ENCODE measurements around the gene RMND1. TPM values are rescaled to one million over a fixed set of nuclear protein-coding genes. Genes with fewer than 3 reads are reported as not detected.

The RMND1 gene
- total and polyA plus RNA-seq, 2 of the 13 experiments (the other 11 are each of a cell fraction or from before 2014, with no cell fraction given), result 34.0 to 72.5 TPM

- DNase-seq (ENCODE audit: low spot score), result peak; percentile 83
- Histone ChIP-seq H3K36me3 (replicated peaks in 1 of 2; ENCODE audit: control insufficient read depth in 1 of 2, insufficient read depth in 2 of 2, low read length in 2 of 2) (no peaks in the 10 kb centered on the region; a peak in 1 of 5 replicates), H3K4me1 (ENCODE audit: insufficient read depth, low read length) (peaks cover 59% of the 10 kb centered on the region), H3K4me3 (replicated peaks in 1 of 3; ENCODE audit: insufficient read depth in 1 of 3, low read depth in 2 of 3, low read length in 3 of 3) (peak within 1 kb of the TSS; percentile 91 to 98 (median 94)), H3K9ac (ENCODE audit: insufficient read depth, low read depth, low read length) (peak within 1 kb of the TSS; percentile 98), H2AFZ (ENCODE audit: low read length) (no peak within 1 kb of the TSS), H3K27ac (ENCODE audit: extremely low read length, insufficient read depth, low read length) (peak within 1 kb of the TSS; percentile 99), H3K27me3 (ENCODE audit: control insufficient read depth in 1 of 2, insufficient read depth in 2 of 2, low read length in 2 of 2) (no peaks in the 10 kb centered on the region; a peak in 1 of 5 replicates), H3K4me2 (ENCODE audit: low read depth, low read length) (peak within 1 kb of the TSS; percentile 78), H3K79me2 (ENCODE audit: insufficient read depth, low read length) (peaks cover 76% of the 10 kb centered on the region), H3K9me3 (ENCODE audit: low read length) (no peaks in the 10 kb centered on the region), H4K20me1 (ENCODE audit: insufficient read depth, low read length) (peaks cover 28% of the 10 kb centered on the region)
- CTCF ChIA-PET (ENCODE audit: low intra/inter-chr PET ratio, low total read pairs), result no interaction called here
- BruUV-seq (replicated peaks), result no TSS peak
- intact Hi-C loops (cut with micrococcal nuclease; ENCODE audit: unreplicated experiment) (loop anchor here (2.0 to 10.0 kb wide), 3 partner anchors 15 to 1593 kb away; partner anchors contain the start of genes FBXO5 and RMND1), in situ Hi-C loops (cut with HindIII; ENCODE audit: extremely low pct_ligation_motif_present, low pct_unique_long_range_greater_than_20kb) (no loop called here)
- peak; percentile 55 for ATAC-seq
- WGBS (ENCODE audit: low lambda C conversion rate), result under 1% methylated on average over 20 of the region's 57 CpGs
- POLR2A ChIA-PET, result interaction anchor here (1.6 to 2.5 kb wide), 2 partner anchors 60 to 101 kb away, joined by 3 to 22 read pairs; partner anchors contain the start of gene RMND1
- no peak for FAIRE-seq
- TF ChIP-seq ZKSCAN5 (CRISPR knock-in tag; IDR thresholded peaks at IDR 0.05), result no peak
- peak; percentile 48 for TF ChIP-seq ZFY (CRISPR knock-in tag; IDR thresholded peaks at IDR 0.05)
- TF ChIP-seq PATZ1 (CRISPR knock-in tag; IDR thresholded peaks at IDR 0.05), result peak; percentile 60; the same call in 1 of the 2 replicates
- no peak for TF ChIP-seq MIXL1 (CRISPR knock-in tag; IDR thresholded peaks at IDR 0.05)
- TF ChIP-seq ZNF580 (CRISPR knock-in tag; IDR thresholded peaks at IDR 0.05; ENCODE audit: borderline replicate concordance, low read depth), result no peak; the same call in 1 of the 2 replicates
- TF ChIP-seq ZNF362 (CRISPR knock-in tag; IDR thresholded peaks at IDR 0.05; ENCODE audit: borderline replicate concordance), result no peak
- TF ChIP-seq SRSF4 (IDR thresholded peaks at IDR 0.05; ENCODE audit: low read depth, low read length, poor library complexity, severe bottlenecking), result no peak
- no peak for TF ChIP-seq TBX2 (CRISPR knock-in tag; IDR thresholded peaks at IDR 0.05; ENCODE audit: borderline replicate concordance)
- no peak for TF ChIP-seq CCAR2 (optimal IDR thresholded peaks at IDR 0.05; ENCODE audit: low read depth, low read length)
- 0 out of 2 replicates have a peak, but pooled peaks have one; percentile 3 for TF ChIP-seq ZBTB3 (CRISPR knock-in tag; IDR thresholded peaks at IDR 0.05; ENCODE audit: borderline replicate concordance, low read depth)
- 0 out of 2 replicates have a peak, but pooled peaks have one; percentile 30 for TF ChIP-seq KDM1A (CRISPR knock-in tag; IDR thresholded peaks at IDR 0.05)
- TF ChIP-seq IRF1 (CRISPR knock-in tag; IDR thresholded peaks at IDR 0.05; ENCODE audit: low read depth), result no peak
- no peak for TF ChIP-seq MXD1 (CRISPR knock-in tag; IDR thresholded peaks at IDR 0.05)
- no peak for TF ChIP-seq MLX (CRISPR knock-in tag; IDR thresholded peaks at IDR 0.05)
- no peak for TF ChIP-seq TMF1 (CRISPR knock-in tag; IDR thresholded peaks at IDR 0.05; ENCODE audit: low read depth)
- TF ChIP-seq HOXA7 (CRISPR knock-in tag; IDR thresholded peaks at IDR 0.05), result peak; percentile 60; the same call in 1 of the 2 replicates
- TF ChIP-seq PPARG (CRISPR knock-in tag; conservative IDR thresholded peaks at IDR 0.05), result no peak
- peak; percentile 70; the same call in 1 of the 2 replicates for TF ChIP-seq DMAP1 (CRISPR knock-in tag; IDR thresholded peaks at IDR 0.05)
These were observed 60.2 kb downstream of the RMND1 start, which contains the start of gene ZBTB2 for GRCh38 chr6:151391471-151392413. ZBTB2 (minus strand) TSS chr6:151391559; CDS start chr6:151373637, 17,922 bp downstream.

Measured in HepG2 (cell line).